DMS79 treated with DMSO at 0.1 percent for 48 hours (cell line): Measurements from ENCODE around the gene MTFP1.
A peak's percentile ranks its signal among the peaks of the same experiment; 100 is the strongest.
"Not testable (repeated sequence)": the region's sequence is repeated elsewhere in the genome, so short reads cannot be mapped to it uniquely, and the experiment has no call there.

ENCODE experiments used
- DNase-seq: peaks from one replicate; lab custom pipeline; 2025; lab: John Stamatoyannopoulos, UW

MTFP1 gene

DNA sequence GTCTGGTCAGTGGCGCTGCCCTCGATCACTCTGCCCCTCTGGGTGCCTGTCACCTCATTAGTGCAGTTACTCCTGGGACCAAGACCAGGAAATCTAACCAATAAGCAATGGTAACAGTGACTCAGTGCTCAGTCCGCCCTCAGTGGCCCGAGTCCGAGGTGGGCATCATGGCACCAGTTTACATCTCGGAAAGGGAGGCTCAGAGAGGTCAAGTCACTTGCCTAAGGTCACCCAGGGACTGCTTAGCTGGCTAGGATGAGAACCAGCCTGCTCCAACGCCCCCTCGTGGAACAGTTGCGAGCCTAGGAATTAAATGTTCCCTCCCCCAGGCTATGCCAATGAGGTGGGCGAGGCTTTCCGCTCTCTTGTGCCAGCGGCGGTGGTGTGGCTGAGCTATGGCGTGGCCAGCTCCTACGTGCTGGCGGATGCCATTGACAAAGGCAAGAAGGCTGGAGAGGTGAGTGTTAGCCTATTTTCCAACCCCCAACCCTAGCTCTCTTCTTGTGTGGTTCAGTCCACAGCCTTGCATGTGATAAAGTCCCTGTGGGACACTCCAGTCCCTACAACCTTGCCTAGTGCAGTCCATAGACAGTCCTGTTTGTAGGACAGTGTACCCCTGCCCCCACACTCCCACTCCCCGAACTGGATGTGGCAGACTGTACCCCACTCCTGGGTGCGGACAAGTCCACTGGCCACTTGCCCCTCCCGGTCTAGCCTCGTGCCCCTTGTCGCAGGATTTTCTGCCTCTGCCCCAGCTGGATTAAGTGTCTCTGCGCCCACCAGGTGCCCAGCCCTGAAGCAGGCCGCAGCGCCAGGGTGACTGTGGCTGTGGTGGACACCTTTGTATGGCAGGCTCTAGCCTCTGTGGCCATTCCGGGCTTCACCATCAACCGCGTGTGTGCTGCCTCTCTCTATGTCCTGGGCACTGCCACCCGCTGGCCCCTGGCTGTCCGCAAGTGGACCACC, 1.1 kb downstream of the MTFP1 start:
- no peak for DNase-seq

GRCh38 chr22:30427871-30428270, 2.3 kb downstream of the MTFP1 start:
- DNase-seq = no peak

DNA sequence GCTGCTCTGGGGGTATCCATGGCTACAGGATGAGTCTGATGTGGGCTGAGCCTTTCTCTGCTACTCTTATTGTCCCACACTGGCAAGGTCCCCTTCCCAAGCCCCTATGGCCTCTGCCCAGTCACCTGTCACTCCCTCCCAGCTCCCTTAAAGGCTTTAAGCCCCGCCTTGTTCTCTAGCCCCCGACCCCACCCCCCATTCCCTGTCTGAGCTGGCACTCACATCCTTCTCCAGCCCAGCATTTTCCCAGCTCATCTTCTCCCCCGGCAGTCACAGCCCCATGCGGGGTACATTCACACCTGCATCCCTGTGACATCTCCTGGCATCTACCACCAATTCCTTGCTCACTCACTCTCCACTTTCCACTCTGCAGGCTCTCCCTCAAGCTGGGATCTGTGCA, 4.3 kb downstream of the MTFP1 start:
- no peak for DNase-seq

- no peak for DNase-seq
These were observed 5.4 kb downstream of the MTFP1 start for GRCh38 chr22:30430933-30431332.

GRCh38 chr22:30432096-30432495, 6.5 kb downstream of the MTFP1 start:
- no peak for DNase-seq

GRCh38 chr22:30432520-30432919, 7.0 kb downstream of the MTFP1 start:
- DNase-seq = no peak

DNA sequence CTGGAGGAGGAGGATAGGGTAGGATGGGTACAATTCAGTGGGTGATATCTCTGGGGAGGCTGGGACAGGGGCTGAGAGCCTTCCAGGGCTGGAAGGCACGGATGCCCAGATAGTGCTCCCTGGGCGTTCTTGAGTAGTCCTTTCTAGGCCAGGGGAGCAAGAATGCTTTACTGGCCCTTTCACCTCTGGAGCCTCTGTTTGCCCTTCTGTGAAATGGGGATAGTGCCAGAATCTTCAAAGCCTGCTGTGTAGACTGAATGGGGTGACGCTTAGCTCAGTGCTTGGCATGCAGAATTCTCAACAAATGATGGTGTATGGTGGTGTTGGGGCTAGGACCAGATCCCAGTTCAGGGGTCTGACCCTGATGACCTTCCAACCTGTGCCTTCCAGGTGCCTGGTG, 7.7 kb downstream of the MTFP1 start:
- DNase-seq = no peak

DNA sequence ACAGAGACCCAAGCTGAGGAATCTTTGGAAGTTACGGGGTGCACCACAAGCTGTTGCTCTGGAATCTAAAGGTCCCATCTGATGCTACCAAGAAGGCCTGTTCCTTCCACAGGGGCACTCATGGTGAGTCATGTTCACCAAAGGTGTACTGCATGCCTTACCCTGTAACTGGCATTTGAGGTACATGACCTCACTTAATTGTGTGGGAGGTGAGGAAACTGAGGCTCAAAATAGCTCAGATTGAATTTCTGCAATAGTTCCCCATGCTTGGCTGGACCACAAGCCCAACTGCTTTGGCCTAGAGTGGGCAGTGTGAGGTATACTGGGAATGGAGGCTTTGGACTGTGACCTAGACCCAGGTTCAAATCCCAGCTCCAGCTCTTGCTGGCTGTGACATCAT, 8.2 kb downstream of the MTFP1 start:
- DNase-seq = no peak

- no peak for DNase-seq
These were observed 9.3 kb downstream of the MTFP1 start for GRCh38 chr22:30434843-30435242.

DNA sequence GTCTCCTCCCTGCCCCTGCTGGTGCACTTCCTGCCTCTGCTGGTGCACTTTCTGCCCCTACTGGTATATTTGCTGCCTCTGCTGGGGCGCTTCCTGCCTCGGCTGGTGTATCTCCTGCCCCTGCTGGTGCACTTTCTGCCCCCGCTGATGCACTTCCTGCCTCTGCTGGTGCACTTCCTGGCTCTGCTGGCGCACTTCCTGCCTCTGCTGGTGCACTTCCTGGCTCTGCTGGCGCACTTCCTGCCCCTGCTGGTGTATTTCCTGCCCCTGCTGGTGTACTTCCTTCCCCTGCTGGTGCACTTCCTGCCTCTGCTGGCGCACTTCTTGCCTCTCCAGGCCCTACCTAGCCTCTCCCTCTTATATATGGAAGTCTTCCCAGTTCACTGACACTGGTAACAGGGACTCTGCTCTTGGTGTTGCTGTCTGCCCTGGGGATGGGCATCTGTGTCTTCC, 10.1 kb downstream of the MTFP1 start:
- DNase-seq = no peak

GRCh38 chr22:30436196-30436595, 10.6 kb downstream of the MTFP1 start:
- DNase-seq = no peak

- no peak for DNase-seq
These were observed 13.0 kb downstream of the MTFP1 start for GRCh38 chr22:30438559-30438958.

DNA sequence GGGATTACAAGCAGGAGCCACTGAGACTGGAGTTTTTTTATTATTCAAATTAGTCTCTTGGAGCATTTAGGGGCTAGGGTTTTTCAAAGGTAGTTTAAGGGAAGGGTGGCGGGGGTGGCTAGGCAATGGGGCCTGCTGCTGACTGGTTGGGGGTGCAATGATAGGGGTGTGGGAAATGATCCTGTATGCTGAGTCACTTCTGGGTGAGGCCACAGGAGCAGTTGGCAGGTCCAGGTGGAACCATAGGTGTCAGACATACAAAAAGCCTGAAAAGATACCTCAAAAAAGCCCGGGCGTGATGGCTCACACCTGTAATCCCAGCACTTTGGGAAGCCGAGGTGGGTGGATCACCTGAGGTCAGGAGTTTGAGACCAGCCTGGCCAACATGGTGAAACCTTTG, 13.7 kb downstream of the MTFP1 start:
- DNase-seq = no peak

DNA sequence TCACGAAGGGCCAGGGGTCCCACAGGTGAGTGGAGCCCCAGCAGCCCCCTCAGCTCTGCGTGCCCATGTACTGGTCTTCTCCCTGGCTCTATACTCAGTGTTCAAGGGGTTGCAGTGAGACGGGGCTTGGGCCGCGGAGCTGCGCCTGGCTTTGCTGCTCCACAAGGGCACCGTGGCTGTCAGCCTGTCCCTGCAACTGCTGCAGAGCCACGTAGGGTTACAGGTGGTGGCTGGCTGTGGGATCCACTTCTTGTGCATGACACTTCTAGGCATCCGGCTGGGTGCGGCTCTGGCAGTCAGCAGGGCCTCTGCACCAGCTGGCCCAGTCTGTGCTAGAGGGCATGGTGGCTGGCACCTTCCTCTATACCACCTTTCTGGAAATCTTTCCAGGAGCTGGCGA, 14.3 kb downstream of the MTFP1 start:
- no peak for DNase-seq

DNA sequence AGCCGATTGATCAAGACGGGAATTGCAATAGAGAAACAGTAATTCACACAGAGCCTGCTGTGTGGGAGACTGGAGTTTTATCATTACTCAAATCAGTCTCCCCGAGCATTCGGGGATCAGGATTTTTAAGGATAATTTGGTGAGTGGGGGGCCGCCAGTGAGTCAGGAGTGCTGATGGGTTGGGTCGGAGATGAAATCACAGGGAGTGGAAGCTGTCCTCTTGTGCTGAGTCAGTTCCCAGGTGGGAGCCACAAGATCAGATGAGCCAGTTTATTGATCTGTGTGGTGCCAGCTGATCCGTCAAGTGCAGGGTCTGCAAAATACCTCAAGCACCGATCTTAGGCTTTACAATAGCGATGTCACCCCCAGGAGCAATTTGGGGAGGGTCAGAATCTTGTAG, 15.5 kb downstream of the MTFP1 start:
- DNase-seq = no peak

DNA sequence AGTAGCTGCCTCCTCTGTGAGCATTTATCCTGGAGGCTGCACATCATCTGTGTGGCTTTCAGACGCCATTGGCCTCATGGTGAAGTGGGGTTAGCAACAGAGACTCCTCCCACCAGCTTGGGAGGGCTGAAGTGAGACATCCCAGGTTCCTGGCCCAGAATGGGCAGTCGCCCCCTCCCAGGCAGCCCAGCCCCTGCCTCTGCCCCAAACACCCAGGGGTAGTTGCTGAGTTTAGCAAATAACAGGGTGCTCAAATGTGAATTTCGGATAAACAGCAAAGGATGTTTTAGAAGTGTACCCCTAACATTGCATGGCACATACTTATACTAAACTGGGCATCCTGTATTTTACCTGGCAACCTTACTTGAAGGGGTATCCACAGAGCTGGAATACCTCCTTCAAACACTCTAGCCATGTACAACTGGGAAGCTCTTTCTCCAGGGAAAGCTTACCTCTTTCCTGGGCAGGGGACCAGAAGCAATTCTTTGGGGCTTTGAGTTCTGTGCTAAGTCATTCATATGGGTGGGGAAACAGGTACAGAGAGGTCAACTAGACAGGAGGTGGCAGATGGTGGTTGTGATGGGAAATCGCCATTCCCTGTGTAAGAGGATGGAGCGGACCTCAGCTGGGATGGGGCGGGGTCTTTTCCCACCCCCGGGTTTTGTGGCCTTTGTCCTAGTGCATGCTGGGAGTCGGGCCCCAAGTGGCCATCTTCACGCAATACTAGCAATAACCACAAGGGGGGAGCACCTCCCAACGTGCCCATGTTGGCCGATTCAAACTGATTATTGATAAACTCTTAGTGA, 19.3 kb downstream of the MTFP1 start:
- DNase-seq = no peak

DNA sequence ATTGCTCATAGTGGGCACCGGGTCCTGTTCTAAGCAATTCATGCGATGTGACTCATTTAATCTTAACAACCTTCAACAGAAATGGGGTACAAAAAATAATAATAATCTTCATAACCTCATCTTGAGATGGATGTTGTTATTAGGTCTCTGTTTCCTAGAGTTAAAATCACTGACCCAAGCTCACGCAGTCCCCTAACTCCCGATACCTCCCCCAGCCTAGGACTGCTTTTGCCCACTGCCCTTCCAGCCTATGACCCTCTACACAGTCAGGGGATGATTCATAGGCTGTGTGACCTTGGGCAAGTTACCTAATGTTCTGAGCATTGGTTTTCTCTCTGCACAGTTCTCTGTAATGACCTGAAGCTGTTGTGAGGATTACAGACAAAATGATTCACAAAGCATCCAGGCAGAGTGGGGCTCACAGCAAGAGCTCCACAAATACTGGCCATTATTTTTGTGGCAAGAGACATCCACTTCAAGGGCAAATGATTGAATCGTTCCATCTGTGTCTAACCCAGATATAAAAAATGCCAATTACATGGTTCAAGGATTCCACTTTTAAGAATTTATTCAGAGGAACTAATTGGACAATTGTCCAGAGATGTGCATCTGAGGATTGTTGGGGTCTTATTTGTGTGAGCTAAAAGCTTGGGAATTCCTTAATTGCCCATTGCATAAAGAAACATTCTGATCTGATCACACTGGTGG, 20.0 kb downstream of the MTFP1 start:
- no peak for DNase-seq

- no peak for DNase-seq
These were observed 22.1 kb downstream of the MTFP1 start for GRCh38 chr22:30447656-30448055.

GRCh38 chr22:30451488-30451887, 25.9 kb downstream of the MTFP1 start:
- not testable (repeated sequence) for DNase-seq

DNA sequence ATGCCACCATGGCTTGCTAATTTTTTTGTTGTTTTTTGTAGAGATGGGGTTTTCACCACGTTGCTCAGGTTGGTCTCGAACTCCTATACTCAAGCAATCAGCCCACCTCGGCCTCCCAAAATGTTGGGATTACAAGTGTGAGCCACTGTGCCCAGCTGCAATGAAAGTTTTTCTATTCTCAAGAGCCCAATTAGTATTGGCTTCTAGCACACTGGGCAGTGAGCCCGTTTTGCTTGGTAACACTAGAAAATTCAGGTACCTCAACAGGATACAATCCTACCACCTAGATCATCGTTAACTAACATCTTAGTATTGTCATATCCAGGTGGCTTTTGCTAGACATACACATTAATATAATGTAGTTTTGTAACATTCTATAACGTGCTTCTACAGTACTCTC, 27.3 kb downstream of the MTFP1 start:
- DNase-seq = peak; percentile 26

DNA sequence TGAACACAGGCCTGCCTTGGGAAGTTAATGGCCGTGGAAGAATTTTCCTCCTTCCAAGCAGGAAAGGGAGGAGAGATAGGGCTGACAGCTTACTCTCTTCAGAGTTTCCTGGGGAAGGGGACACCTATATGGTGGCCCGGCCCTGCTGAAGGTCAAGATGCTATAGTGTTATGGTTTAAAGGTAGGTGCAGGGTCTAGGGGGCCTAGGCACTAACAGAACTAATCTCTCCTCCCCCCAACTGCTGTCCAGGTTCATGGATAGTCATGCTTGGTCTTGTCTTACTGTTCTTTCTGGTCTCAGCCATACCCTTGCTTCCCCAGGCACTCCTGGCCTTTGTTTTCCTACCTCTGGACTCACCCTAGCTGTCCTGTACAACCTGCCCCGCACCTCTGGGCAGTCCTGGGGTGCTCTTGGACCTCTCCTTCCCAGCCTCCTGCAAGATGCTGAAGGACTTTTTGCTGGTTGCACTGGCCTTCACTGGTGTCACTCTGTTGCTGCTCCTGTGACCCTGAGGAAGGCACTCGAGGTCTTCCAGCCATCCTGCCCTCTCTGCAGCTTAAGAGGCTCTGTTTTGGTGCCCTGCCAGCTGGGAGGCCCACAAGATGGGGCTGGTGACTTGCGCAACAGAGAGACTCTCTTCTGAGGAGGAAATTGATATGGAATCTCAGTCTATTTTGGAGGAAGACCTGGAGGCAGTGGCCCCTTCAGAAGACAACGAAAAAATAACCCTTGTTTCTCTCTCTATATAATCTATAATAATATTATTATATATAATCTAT, 28.4 kb downstream of the MTFP1 start:
- peak; percentile 22 for DNase-seq
